Measurements from ENCODE around the gene PCBP3.
A peak's percentile ranks its signal among the peaks of the same experiment; 100 is the strongest.
"Not testable (repeated sequence)": the region's sequence is repeated elsewhere in the genome, so short reads cannot be mapped to it uniquely, and the experiment has no call there.

Gene PCBP3

GRCh38 chr21:45809421-45809820 lies 165.9 kb downstream of the PCBP3 start:
- TF ChIP-seq Cebpa-rat (IDR thresholded peaks at IDR 0.05) = no peak
- peaks cover 0 to 34% (median 21%) of the 10 kb centered on the region in 11 experiments; a peak in 16 of 22 replicates for H3K36me3 ChIP-seq
- peaks cover 0 to 22% (median 12%) of the 10 kb centered on the region in 10 experiments; a peak in 16 of 20 replicates for H3K4me1 ChIP-seq
- H3K27ac ChIP-seq = no peak overlapping the region
- H3K4me2 ChIP-seq = no peak overlapping the region
- peaks cover 4 to 52% (median 20%) of the 10 kb centered on the region in 11 experiments; a peak in 17 of 22 replicates for H3K9me3 ChIP-seq (replicated peaks in 1 of 11)
- peaks cover 0 to 30% (median 6%) of the 10 kb centered on the region in 11 experiments; a peak in 13 of 22 replicates for H4K20me1 ChIP-seq
- no peak overlapping the region for H3K9ac ChIP-seq
- no peak overlapping the region for H3K4me3 ChIP-seq
- no peaks in the 10 kb centered on the region for H3K27me3 ChIP-seq

GRCh38 chr21:45811136-45811535 lies 167.6 kb downstream of the PCBP3 start:
- Histone ChIP-seq H3K4me3 (no peak overlapping the region), H3K9ac (no peak overlapping the region), H3K4me1 (peaks cover 0 to 5% (median 0%) of the 10 kb centered on the region in 10 experiments; a peak in 3 of 20 replicates), H3K27ac (no peak overlapping the region), H3K4me2 (no peak overlapping the region), H4K20me1 (peaks cover 0 to 13% (median 0%) of the 10 kb centered on the region in 11 experiments; a peak in 3 of 22 replicates), H3K9me3 (replicated peaks in 1 of 11) (peaks cover 4 to 53% (median 20%) of the 10 kb centered on the region in 11 experiments; a peak in 17 of 22 replicates), H3K27me3 (no peaks in the 10 kb centered on the region), H3K36me3 (peaks cover 0 to 25% (median 17%) of the 10 kb centered on the region in 11 experiments; a peak in 16 of 22 replicates)
- TF ChIP-seq Cebpa-rat (IDR thresholded peaks at IDR 0.05) = no peak

GRCh38 chr21:45814210-45814940 lies 170.8 kb downstream of the PCBP3 start:
- H3K4me2 ChIP-seq, H3K4me3 ChIP-seq: not testable (repeated sequence)

GRCh38 chr21:45815781-45816180 lies 172.3 kb downstream of the PCBP3 start:
- H3K9me3 ChIP-seq (replicated peaks in 1 of 11) = peaks cover 0 to 34% (median 12%) of the 10 kb centered on the region in 11 experiments; a peak in 13 of 22 replicates
- H3K4me2 ChIP-seq, H3K9ac ChIP-seq, H3K27ac ChIP-seq, H3K4me3 ChIP-seq, H3K27me3 ChIP-seq: not testable (repeated sequence)
- H3K4me1 ChIP-seq = peaks cover 26 to 47% (median 44%) of the 10 kb centered on the region in 10 experiments
- H4K20me1 ChIP-seq = peaks cover 0 to 22% (median 8%) of the 10 kb centered on the region in 11 experiments; a peak in 11 of 22 replicates
- peaks cover 0 to 13% (median 6%) of the 10 kb centered on the region in 11 experiments; a peak in 11 of 22 replicates for H3K36me3 ChIP-seq

More at GRCh38 chr21:45814210-45814940, 170.8 kb downstream of the PCBP3 start:
- not testable (repeated sequence) for H3K9ac ChIP-seq, H3K27ac ChIP-seq, H3K27me3 ChIP-seq
- H3K36me3 ChIP-seq = peaks cover 0 to 13% (median 6%) of the 10 kb centered on the region in 11 experiments; a peak in 11 of 22 replicates
- H3K9me3 ChIP-seq (replicated peaks in 1 of 11) = peaks cover 0 to 34% (median 12%) of the 10 kb centered on the region in 11 experiments; a peak in 13 of 22 replicates
- H4K20me1 ChIP-seq = peaks cover 0 to 18% (median 0%) of the 10 kb centered on the region in 11 experiments; a peak in 6 of 22 replicates
- H3K4me1 ChIP-seq = peaks cover 15 to 33% (median 30%) of the 10 kb centered on the region in 10 experiments

- Histone ChIP-seq H3K9ac (peak overlapping the region in 4 of 11 experiments; percentile 45 to 80 (median 63); a peak in 6 of 22 replicates), H4K20me1 (peaks cover 0 to 32% (median 14%) of the 10 kb centered on the region in 11 experiments; a peak in 12 of 22 replicates), H3K27ac (peak overlapping the region in 5 of 11 experiments; percentile 42 to 89 (median 77); a peak in 7 of 22 replicates), H3K27me3 (0 out of 22 replicates have a peak, but pooled peaks cover 0 to 3% (median 0%) of the 10 kb centered on the region in 11 experiments), H3K4me2 (peak overlapping the region in 9 of 11 experiments; percentile 78 to 98 (median 91); a peak in 16 of 22 replicates), H3K9me3 (replicated peaks in 1 of 11) (peaks cover 0 to 27% (median 12%) of the 10 kb centered on the region in 11 experiments; a peak in 13 of 22 replicates), H3K4me3 (no peak overlapping the region), H3K4me1 (peaks cover 26 to 57% (median 53%) of the 10 kb centered on the region in 10 experiments), H3K36me3 (peaks cover 0 to 5% (median 0%) of the 10 kb centered on the region in 11 experiments; a peak in 2 of 22 replicates)
- no peak for TF ChIP-seq Cebpa-rat (IDR thresholded peaks at IDR 0.05)
Observed at GRCh38 chr21:45816794-45817193, 173.3 kb downstream of the PCBP3 start.

- peaks cover 0 to 38% (median 14%) of the 10 kb centered on the region in 11 experiments; a peak in 12 of 22 replicates for H4K20me1 ChIP-seq
- peak overlapping the region in 5 of 11 experiments; percentile 0 to 80 (median 50); a peak in 7 of 22 replicates for H3K9ac ChIP-seq
- no peak for TF ChIP-seq Cebpa-rat (IDR thresholded peaks at IDR 0.05)
- H3K4me2 ChIP-seq = peak overlapping the region in 9 of 11 experiments; percentile 78 to 98 (median 91); a peak in 18 of 22 replicates
- peaks cover 26 to 62% (median 55%) of the 10 kb centered on the region in 10 experiments for H3K4me1 ChIP-seq
- H3K36me3 ChIP-seq = no peaks in the 10 kb centered on the region; a peak in 2 of 22 replicates
- peaks cover 0 to 22% (median 12%) of the 10 kb centered on the region in 11 experiments; a peak in 13 of 22 replicates for H3K9me3 ChIP-seq (replicated peaks in 1 of 11)
- H3K27me3 ChIP-seq = 0 out of 22 replicates have a peak, but pooled peaks cover 0 to 3% (median 0%) of the 10 kb centered on the region in 11 experiments
- peak overlapping the region in 6 of 11 experiments; percentile 42 to 89 (median 71); a peak in 9 of 22 replicates for H3K27ac ChIP-seq
- no peak overlapping the region for H3K4me3 ChIP-seq
Observed at GRCh38 chr21:45817345-45817744, 173.8 kb downstream of the PCBP3 start.

GRCh38 chr21:45818276-45818903 lies 174.9 kb downstream of the PCBP3 start:
- H3K4me3 ChIP-seq = 0 out of 20 replicates have a peak overlapping the region, but pooled peaks of 1 of the 10 experiments have one; percentile 17
- H3K4me2 ChIP-seq = peak overlapping the region; percentile 45 to 98 (median 91); a peak in 21 of 22 replicates
- H3K4me1 ChIP-seq = peaks cover 26 to 73% (median 62%) of the 10 kb centered on the region in 10 experiments
- H3K27ac ChIP-seq = peak overlapping the region in 8 of 11 experiments; percentile 29 to 89 (median 71); a peak in 15 of 22 replicates
- peak overlapping the region in 6 of 11 experiments; percentile 8 to 80 (median 70); a peak in 8 of 22 replicates for H3K9ac ChIP-seq
- H3K27me3 ChIP-seq = 0 out of 22 replicates have a peak, but pooled peaks cover 0 to 3% (median 0%) of the 10 kb centered on the region in 11 experiments
- TF ChIP-seq Cebpa-rat (IDR thresholded peaks at IDR 0.05) = peak in 3 of 11 experiments; percentile 39 to 77 (median 65); a peak in 4 of 22 replicates
- H4K20me1 ChIP-seq = peaks cover 0 to 48% (median 14%) of the 10 kb centered on the region in 11 experiments; a peak in 12 of 22 replicates
- no peaks in the 10 kb centered on the region for H3K36me3 ChIP-seq
- peaks cover 0 to 11% (median 6%) of the 10 kb centered on the region in 11 experiments; a peak in 9 of 22 replicates for H3K9me3 ChIP-seq (replicated peaks in 1 of 11)

GRCh38 chr21:45818904-45819285 lies 175.4 kb downstream of the PCBP3 start:
- H3K36me3 ChIP-seq = no peaks in the 10 kb centered on the region
- no peak for TF ChIP-seq Cebpa-rat (IDR thresholded peaks at IDR 0.05)
- 0 out of 22 replicates have a peak, but pooled peaks cover 0 to 3% (median 0%) of the 10 kb centered on the region in 11 experiments for H3K27me3 ChIP-seq
- peak overlapping the region in 9 of 11 experiments; percentile 39 to 89 (median 65); a peak in 17 of 22 replicates for H3K27ac ChIP-seq
- peaks cover 26 to 76% (median 64%) of the 10 kb centered on the region in 10 experiments for H3K4me1 ChIP-seq
- peak overlapping the region in 3 of 10 experiments; percentile 33 to 44 (median 39); a peak in 4 of 20 replicates for H3K4me3 ChIP-seq
- H3K9me3 ChIP-seq (replicated peaks in 1 of 11) = peaks cover 0 to 8% (median 2%) of the 10 kb centered on the region in 11 experiments; a peak in 7 of 22 replicates
- peak overlapping the region; percentile 45 to 98 (median 91); a peak in 21 of 22 replicates for H3K4me2 ChIP-seq
- peak overlapping the region in 10 of 11 experiments; percentile 32 to 80 (median 56); a peak in 16 of 22 replicates for H3K9ac ChIP-seq
- H4K20me1 ChIP-seq = peaks cover 0 to 53% (median 14%) of the 10 kb centered on the region in 11 experiments; a peak in 12 of 22 replicates
